OCI-LY1 (cell line): Measurements from ENCODE around the gene HCRTR1.

ENCODE experiments used
- H2AFZ ChIP-seq: fragments of 200-600 bp; sonication (generic), shearing (Covaris generic); 2 replicates; pipeline ENCODE4 v1.6.0; 2014; ENCODE audit warnings: antibody characterized with exemption, mild to moderate bottlenecking, low read length
- H3F3A ChIP-seq: fragments of 200-600 bp; sonication (generic), shearing (Covaris generic); 2 replicates; pipeline ENCODE4 v1.6.0; 2014; ENCODE audit warnings: mild to moderate bottlenecking, antibody characterized with exemption, low read length, moderate library complexity; ENCODE audit not compliant: insufficient read depth
- H3K27ac ChIP-seq: fragments of 200-600 bp; sonication (generic); 2 replicates; pipeline ENCODE4 v1.5.1; 2014; ENCODE audit warnings: low read length, mixed run types, mild to moderate bottlenecking, low read depth; ENCODE audit not compliant: poor library complexity, severe bottlenecking
- H3K27me3 ChIP-seq: fragments of 200-600 bp; sonication (generic); 2 replicates; pipeline ENCODE4 v1.6.0; 2014; ENCODE audit warnings: antibody characterized with exemption, mild to moderate bottlenecking, low read length, moderate library complexity; ENCODE audit not compliant: insufficient read depth
- H3K36me3 ChIP-seq: fragments of 200-600 bp; sonication (generic); 2 replicates; pipeline ENCODE4 v1.6.1; 2014; ENCODE audit warnings: mild to moderate bottlenecking, antibody characterized with exemption, low read length, moderate library complexity, mixed read lengths; ENCODE audit not compliant: insufficient read depth
- H3K4me1 ChIP-seq: fragments of 200-600 bp; sonication (generic); 2 replicates; pipeline ENCODE4 v1.5.1; 2014; ENCODE audit warnings: mild to moderate bottlenecking, low read length, moderate library complexity; ENCODE audit not compliant: insufficient read depth, severe bottlenecking
- H3K4me2 ChIP-seq: fragments of 200-600 bp; sonication (generic), shearing (Covaris generic); 2 replicates; pipeline ENCODE4 v1.6.1; 2014; ENCODE audit warnings: low read length
- H3K4me3 ChIP-seq: fragments of 200-600 bp; sonication (generic); 2 replicates; pipeline ENCODE4 v1.5.1; 2014; ENCODE audit warnings: low read length, low read depth, mild to moderate bottlenecking, mixed read lengths; ENCODE audit not compliant: poor library complexity, severe bottlenecking
- H3K79me2 ChIP-seq: fragments of 200-600 bp; shearing (Covaris generic); 2 replicates; pipeline ENCODE4 v1.6.1; 2016; ENCODE audit warnings: mixed run types, low read length, mixed read lengths; ENCODE audit not compliant: insufficient read depth
- H3K9ac ChIP-seq: fragments of 200-600 bp; sonication (generic), shearing (Covaris generic); 2 replicates; pipeline ENCODE4 v1.6.1; 2014; ENCODE audit warnings: mild to moderate bottlenecking, low read length, mixed read lengths
- H3K9me2 ChIP-seq: fragments of 200-600 bp; sonication (generic), shearing (Covaris generic); 2 replicates; pipeline ENCODE4 v1.6.1; 2014; ENCODE audit warnings: low read depth, mild to moderate bottlenecking, low read length, mixed read lengths
- H3K9me3 ChIP-seq: fragments of 200-600 bp; shearing (Covaris generic); 2 replicates; pipeline ENCODE4 v1.6.1; 2014; ENCODE audit warnings: low read length, mixed read lengths
- H4K20me1 ChIP-seq: fragments of 200-600 bp; sonication (generic), shearing (Covaris generic); 2 replicates; pipeline ENCODE4 v1.6.0; 2016; ENCODE audit warnings: mild to moderate bottlenecking, low read length; ENCODE audit not compliant: insufficient read depth
- CTCF ChIP-seq: fragments of 200-600 bp; sonication (generic), shearing (Covaris generic); IDR thresholded peaks from 2 replicates; pipeline ENCODE4 v1.5.1; 2017; ENCODE audit warnings: mild to moderate bottlenecking, antibody characterized with exemption, low read length, moderate library complexity, mixed read lengths
- EZH2 ChIP-seq: fragments of 200-600 bp; sonication (generic), shearing (Covaris generic); IDR thresholded peaks from 2 replicates; pipeline ENCODE4 v1.8.0; 2017; ENCODE audit warnings: borderline replicate concordance, mixed run types, mild to moderate bottlenecking, antibody characterized with exemption, low read length, moderate library complexity, mixed read lengths

Gene HCRTR1

GRCh38 chr1:31571340-31572295, 45.9 kb upstream of the HCRTR1 start:
- Histone ChIP-seq H3K9me3 (no peaks in the 10 kb centered on the region), H3K4me2 (no peak overlapping the region), H4K20me1 (no peaks in the 10 kb centered on the region), H3K36me3 (no peaks in the 10 kb centered on the region), H3K79me2 (no peaks in the 10 kb centered on the region), H3K27ac (no peak overlapping the region), H3K27me3 (peaks cover 10% of the 10 kb centered on the region; the same call in 1 of the 2 replicates), H3K4me1 (no peaks in the 10 kb centered on the region), H2AFZ (no peak overlapping the region), H3K4me3 (no peak overlapping the region), H3K9ac (no peak overlapping the region), H3F3A (no peaks in the 10 kb centered on the region), H3K9me2 (no peaks in the 10 kb centered on the region)
- TF ChIP-seq CTCF = no peak
- no peak for TF ChIP-seq EZH2

- Histone ChIP-seq H2AFZ (no peak overlapping the region), H3K4me1 (no peaks in the 10 kb centered on the region), H3K9ac (no peak overlapping the region), H3F3A (no peaks in the 10 kb centered on the region), H3K79me2 (no peaks in the 10 kb centered on the region), H3K4me3 (no peak overlapping the region), H3K9me2 (no peaks in the 10 kb centered on the region), H3K36me3 (no peaks in the 10 kb centered on the region), H3K4me2 (no peak overlapping the region), H3K27ac (no peak overlapping the region), H4K20me1 (no peaks in the 10 kb centered on the region), H3K9me3 (no peaks in the 10 kb centered on the region), H3K27me3 (peaks cover 10% of the 10 kb centered on the region; the same call in 1 of the 2 replicates)
- TF ChIP-seq EZH2 (no peak), CTCF (no peak)
These were observed 45.0 kb upstream of the HCRTR1 start for GRCh38 chr1:31572323-31573104.

- no peak overlapping the region for H3K4me3 ChIP-seq
- H4K20me1 ChIP-seq = no peaks in the 10 kb centered on the region
- H3K27ac ChIP-seq = no peak overlapping the region
- H3K36me3 ChIP-seq = no peaks in the 10 kb centered on the region
- H3K27me3 ChIP-seq = peaks cover 10% of the 10 kb centered on the region; the same call in 1 of the 2 replicates
- H3F3A ChIP-seq = no peaks in the 10 kb centered on the region
- H3K9me2 ChIP-seq = no peaks in the 10 kb centered on the region
- H3K4me1 ChIP-seq = no peaks in the 10 kb centered on the region
- H3K9me3 ChIP-seq = no peaks in the 10 kb centered on the region
- TF ChIP-seq CTCF (no peak), EZH2 (no peak)
- no peak overlapping the region for H2AFZ ChIP-seq
- no peaks in the 10 kb centered on the region for H3K79me2 ChIP-seq
- H3K9ac ChIP-seq = no peak overlapping the region
- no peak overlapping the region for H3K4me2 ChIP-seq
These were observed 44.2 kb upstream of the HCRTR1 start for GRCh38 chr1:31573261-31573660.
